K562 (cell line): ENCODE data around the gene PSORS1C2. TPM values are rescaled to one million over a fixed set of nuclear protein-coding genes. Genes with fewer than 3 reads are reported as not detected.
A peak's percentile ranks its signal among the peaks of the same experiment; 100 is the strongest.

ENCODE experiments used
- ATAC-seq: fragments of 200-7000 bp; cut with Tn5 transposase; 3 replicates; pipeline ENCODE4 v1.9.1; 2020; ENCODE audit warnings: moderate library complexity
- BruUV-seq: library from RNA; stranded (reverse); fragments of 400-500 nt; replicated peaks from 2 replicates; lab custom pipeline; 2021; lab: Mats Ljungman, UMichigan
- CTCF ChIA-PET: fragments of 300-600 bp; formaldehyde crosslinking; extraction: SDS; loops from one replicate; lab custom pipeline; 2021; ENCODE audit warnings: low intra/inter-chr PET ratio; lab: Yijun Ruan, JAX
- POLR2A ChIA-PET: fragments of 300-600, 350-650 bp; sonication (Branson Sonifier 250); formaldehyde crosslinking; extraction: SDS; loops from one replicate; lab custom pipeline; 2021; ENCODE audit warnings: antibody characterized with exemption, inconsistent platforms; lab: Yijun Ruan, JAX
- DNase-seq, 4 experiments: peaks; one replicate each; pipeline versions ENCODE4 v3.0.0 to v3.0.0-alpha.2; 2011 to 2018; ENCODE audit warnings: low spot score in 3 of 4, mixed read lengths in 3 of 4; ENCODE audit errors: extremely low read depth in 1 of 4
- FAIRE-seq: peaks from 2 replicates; lab custom pipeline; 2011; peaks lifted over from hg19 to GRCh38; lab: Jason Lieb, UNC
- H2AFZ ChIP-seq: 2 replicates; pipeline ENCODE4 v1.6.0; 2011; ENCODE audit warnings: low read depth, low read length, control low read depth, inconsistent platforms
- H3K27ac ChIP-seq: fragments of 200-600 bp; 3 replicates; pipeline ENCODE4 v1.8.0; 2011; ENCODE audit warnings: low read depth, mild to moderate bottlenecking, control low read depth, inconsistent platforms, low read length, moderate library complexity, mixed read lengths; ENCODE audit errors: extremely low read depth
- H3K27me3 ChIP-seq, 2 experiments: fragments of 300-600 bp in 1 of 2; 2 replicates in 1 of 2; 3 replicates in 1 of 2; pipeline versions ENCODE4 v1.6.0 to v1.8.0; 2011; ENCODE audit warnings: inconsistent platforms in 2 of 2, low read length in 2 of 2, mild to moderate bottlenecking in 1 of 2, mixed read lengths in 1 of 2, moderate library complexity in 1 of 2; ENCODE audit not compliant: control insufficient read depth in 2 of 2, insufficient read depth in 2 of 2
- H3K36me3 ChIP-seq: fragments of 300-600 bp; 3 replicates; pipeline ENCODE4 v1.8.0; 2011; ENCODE audit warnings: mild to moderate bottlenecking, low read length, inconsistent platforms; ENCODE audit not compliant: control insufficient read depth, insufficient read depth
- H3K4me1 ChIP-seq, 2 experiments: fragments of 200-600 bp in 1 of 2; replicated peaks in 1 of 2; 2 replicates in 1 of 2; 3 replicates in 1 of 2; pipeline versions ENCODE4 v1.5.1 to v1.8.0; 2011; ENCODE audit warnings: inconsistent platforms in 2 of 2, low read length in 2 of 2, mild to moderate bottlenecking in 1 of 2, mixed read lengths in 1 of 2, moderate library complexity in 1 of 2; ENCODE audit not compliant: control insufficient read depth in 2 of 2, insufficient read depth in 2 of 2
- H3K4me2 ChIP-seq: 2 replicates; pipeline ENCODE4 v1.6.1; 2011; ENCODE audit warnings: low read length, control low read depth, inconsistent platforms, mixed read lengths; ENCODE audit not compliant: insufficient read depth
- H3K4me3 ChIP-seq: fragments of 200-600 bp; sonication (generic), shearing (Covaris generic); 2 replicates; pipeline ENCODE4 v1.5.1; 2016; ENCODE audit warnings: control low read depth, inconsistent platforms
- H3K79me2 ChIP-seq: fragments of 200-600 bp; 3 replicates; pipeline ENCODE4 v1.8.0; 2011; ENCODE audit warnings: low read length, inconsistent platforms; ENCODE audit not compliant: control insufficient read depth, insufficient read depth
- H3K9ac ChIP-seq, 2 experiments: 2 replicates each; pipeline versions ENCODE4 v1.6.0 to v1.6.1; 2011; ENCODE audit warnings: low read depth in 2 of 2, low read length in 2 of 2, control low read depth in 1 of 2, inconsistent platforms in 1 of 2, mild to moderate bottlenecking in 1 of 2, mixed read lengths in 1 of 2; ENCODE audit not compliant: insufficient read depth in 1 of 2
- H3K9me1 ChIP-seq: one replicate; pipeline ENCODE4 v1.6.0; 2011; ENCODE audit warnings: inconsistent platforms, mild to moderate bottlenecking, low read length, moderate library complexity; ENCODE audit not compliant: control insufficient read depth, insufficient read depth
- H3K9me3 ChIP-seq: replicated peaks from 2 replicates; pipeline ENCODE4 v1.5.1; 2011; ENCODE audit warnings: low read depth, low read length, inconsistent platforms; ENCODE audit not compliant: control insufficient read depth, insufficient read depth
- H4K20me1 ChIP-seq: replicated peaks from 2 replicates; pipeline ENCODE4 v1.6.1; 2011; ENCODE audit warnings: low read length, inconsistent platforms, mixed read lengths; ENCODE audit not compliant: control insufficient read depth, insufficient read depth
- CSDE1 ChIP-seq, 2 experiments: fragments of 450-650 bp; IDR thresholded peaks; 2 replicates each; pipeline ENCODE4 v1.6.1; 2016; ENCODE audit warnings: mild to moderate bottlenecking in 1 of 2
- ESRRB ChIP-seq: fragments of 250-450 bp; sonication (Bioruptor Pico); IDR thresholded peaks from 2 replicates; pipeline ENCODE4 v1.5.0; 2020; ENCODE audit warnings: mild to moderate bottlenecking, moderate library complexity, borderline replicate concordance
- ETV1 ChIP-seq: fragments of 450-650 bp; conservative IDR thresholded peaks from 2 replicates; pipeline ENCODE4 v1.6.1; 2016; ENCODE audit warnings: missing genetic modification characterization, control low read depth, low read depth, missing compliant biosample characterization
- JUNB ChIP-seq: fragments of 450-650 bp; formaldehyde crosslinking; conservative IDR thresholded peaks from 2 replicates; pipeline ENCODE4 v1.4.0; 2020; ENCODE audit warnings: mild to moderate bottlenecking
- NCOA4 ChIP-seq: fragments of 450-650 bp; IDR thresholded peaks from 2 replicates; pipeline ENCODE4 v1.6.1; 2018; ENCODE audit warnings: mild to moderate bottlenecking; ENCODE audit not compliant: partially characterized antibody
- PHF8 ChIP-seq: fragments of 200-600 bp; sonication (generic); IDR thresholded peaks from 2 replicates; pipeline ENCODE4 v1.6.1; 2012; ENCODE audit warnings: mixed run types, mild to moderate bottlenecking, inconsistent platforms, low read length, moderate library complexity, borderline replicate concordance
- PPARD ChIP-seq: fragments of 250-450 bp; sonication (Bioruptor Pico); IDR thresholded peaks from 2 replicates; pipeline ENCODE4 v1.8.0; 2022; ENCODE audit warnings: inconsistent platforms, mild to moderate bottlenecking, moderate library complexity
- RB1 ChIP-seq: fragments of 450-650 bp; IDR thresholded peaks from 2 replicates; pipeline ENCODE4 v1.6.1; 2017; ENCODE audit warnings: low read depth, mild to moderate bottlenecking
- TCF7L2 ChIP-seq: fragments of 150-350 bp; IDR thresholded peaks from 2 replicates; pipeline ENCODE4 v1.6.1; 2016; ENCODE audit warnings: low read depth, mild to moderate bottlenecking, low read length, moderate library complexity
- U2AF1 ChIP-seq: fragments of 200-400 bp; formaldehyde crosslinking; optimal IDR thresholded peaks from 2 replicates; pipeline ENCODE3; 2017; ENCODE audit warnings: mild to moderate bottlenecking, low read depth, low read length, moderate library complexity
- ZNF217 ChIP-seq: sonication (generic); formaldehyde crosslinking; IDR thresholded peaks from 2 replicates; pipeline ENCODE4 v1.8.0; 2022; ENCODE audit warnings: mild to moderate bottlenecking, missing genetic modification reagents
- ZNF408 ChIP-seq: fragments of 250-450 bp; sonication (Bioruptor Pico); IDR thresholded peaks from 2 replicates; pipeline ENCODE4 v1.4.0; 2020; ENCODE audit warnings: low read depth, mild to moderate bottlenecking, moderate library complexity
- ZNF436 ChIP-seq: fragments of 250-450, 450-650 bp; sonication (Bioruptor Pico); formaldehyde crosslinking; IDR thresholded peaks from 2 replicates; pipeline ENCODE4 v1.7.0; 2020; ENCODE audit warnings: mild to moderate bottlenecking
- ZNF780A ChIP-seq: fragments of 250-450 bp; sonication (Bioruptor Pico); IDR thresholded peaks from 2 replicates; pipeline ENCODE4 v1.5.0; 2021; ENCODE audit warnings: mild to moderate bottlenecking
- WGBS: fragments of 100-300 bp; shearing (Covaris generic); methylation state at CpG from one replicate; pipeline ENCODE4 v1.1.6; 2016; ENCODE audit warnings: low coverage, mixed read lengths; ENCODE audit not compliant: insufficient coverage; ENCODE audit errors: missing lambda C conversion rate; 5-methylcytosine and 5-hydroxymethylcytosine counted together
- in situ Hi-C: fragments of 300-500 bp; cut with MboI; formaldehyde crosslinking; loops from 4 replicates; pipeline ENCODE4 v1.15.0; 2018; ENCODE audit warnings: inconsistent platforms, mixed read lengths
- intact Hi-C: fragments of 100-400 bp; cut with micrococcal nuclease; formaldehyde crosslinking; loops from 2 replicates; pipeline ENCODE4 v1.14.2; 2022
- polyA plus RNA-seq, 8 experiments: library from polyadenylated mRNA; depleted of rRNA in 4 of 8; stranded (reverse) in 5 of 8; unstranded in 3 of 8; fragments of >200 nt; fragmentation: Nextera tagmentation in 2 of 8; fragmentation: Illumina TruSeq in 1 of 8; extraction: Ambion mirVana in 2 of 8; extraction: Trizol in 1 of 8; gene quantifications; 2 replicates each; pipeline versions ENCODE4 v1.2.1 to v1.2.3, GENCODE V29; 2011 to 2014; ENCODE audit warnings: inconsistent platforms in 1 of 8, missing spikeins in 1 of 8
- total RNA-seq, 7 experiments: library from RNA; depleted of rRNA in 6 of 7; stranded (reverse); fragments of >200 nt in 6 of 7; fragmentation: Illumina TruSeq in 2 of 7; extraction: Trizol in 2 of 7; gene quantifications; 2 replicates each; pipeline versions ENCODE4 v1.2.1 to v1.2.3, GENCODE V29; 2011 to 2021; ENCODE audit warnings: low replicate concordance in 1 of 7
- TF ChIP-seq, protein P1 (sequence below): IDR thresholded peaks from 2 replicates; pipeline ENCODE4 v1.6.1; 2012; ENCODE audit warnings: low read depth, low read length, improper control_type of control experiment, borderline replicate concordance
- TF ChIP-seq, protein P2 (sequence below): sonication (generic); formaldehyde crosslinking; IDR thresholded peaks from 2 replicates; pipeline ENCODE4 v1.9.0; 2022; ENCODE audit warnings: mild to moderate bottlenecking, missing genetic modification reagents
- TF ChIP-seq, protein P3 (sequence below): fragments of 200-400 bp; formaldehyde crosslinking; IDR thresholded peaks from 2 replicates; pipeline ENCODE4 v1.6.1; 2017; ENCODE audit warnings: mild to moderate bottlenecking, low read depth, low read length, moderate library complexity

The PSORS1C2 gene
- total and polyA plus RNA-seq, 9 of the 15 experiments (the other 6 are each of a cell fraction or from before 2014, with no cell fraction given), result not detected

DNA sequence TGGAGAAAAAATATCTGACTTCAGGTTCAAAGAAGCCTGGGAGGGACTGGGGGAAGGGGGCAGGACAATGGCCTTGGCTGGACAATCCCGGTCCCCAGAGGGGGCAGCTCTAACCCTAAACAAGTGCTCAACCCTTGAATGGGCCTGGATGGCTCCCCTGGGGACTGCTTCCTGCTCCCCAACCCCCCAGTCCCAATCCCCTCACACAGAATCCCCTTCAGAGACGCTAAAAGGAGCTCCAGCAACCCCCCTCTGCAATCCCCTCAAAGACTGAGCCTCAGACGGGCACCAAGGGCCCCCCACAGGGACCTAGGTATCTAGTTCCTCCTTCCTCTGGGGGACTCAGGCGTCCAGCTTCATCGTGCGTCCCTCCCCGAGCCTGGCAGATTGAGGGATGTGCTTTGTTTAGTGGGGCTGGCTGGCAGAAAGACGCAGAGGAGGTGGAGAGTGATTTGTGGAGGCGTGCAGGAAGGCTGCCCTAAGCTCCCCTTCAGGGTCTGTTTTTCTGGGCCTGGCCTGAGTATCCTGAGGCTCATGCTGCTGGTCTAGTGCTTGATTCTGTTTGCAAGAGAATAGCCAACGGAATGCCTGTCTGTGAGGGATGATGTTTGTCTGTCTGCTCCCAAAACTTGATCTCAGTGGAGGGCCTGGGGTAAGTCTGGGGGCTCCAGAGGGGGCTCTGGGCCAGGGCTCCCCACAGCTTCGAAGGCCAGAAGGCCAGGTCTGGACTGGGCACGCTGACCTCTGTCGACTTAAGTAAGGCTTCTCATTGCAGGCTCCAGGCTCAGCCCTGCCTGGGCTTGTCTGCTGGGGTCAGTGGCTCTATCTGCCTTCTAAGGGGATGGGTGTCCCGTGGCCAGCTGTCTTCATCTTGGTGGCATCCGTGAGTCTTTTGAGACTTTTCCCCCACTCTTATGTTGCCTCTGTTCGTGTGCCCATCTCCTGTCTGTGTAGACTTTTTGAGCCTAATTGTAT lies 33.4 kb upstream of the PSORS1C2 start:
- no peaks in the 10 kb centered on the region for H3K79me2 ChIP-seq
- no peak for DNase-seq
- peaks cover 25 to 33% of the 10 kb centered on the region in 2 experiments for H3K4me1 ChIP-seq
- ChIA-PET CTCF (no interaction called here), POLR2A (interaction anchor here (0.8 to 1.2 kb wide), 5 partner anchors 9 to 33 kb away, joined by 3 to 5 read pairs (median 4); partner anchors contain the start of gene PSORS1C2)
- ATAC-seq, result no peak; the same call in 2 of the 3 replicates
- in situ Hi-C loops (no loop called here), intact Hi-C loops (no loop called here)
- WGBS, result 48% methylated on average over 15 of the region's 16 CpGs
- no peaks in the 10 kb centered on the region for H3K27me3 ChIP-seq
- no peaks in the 10 kb centered on the region for H3K36me3 ChIP-seq
- no peak for FAIRE-seq
- no peak overlapping the region for H3K27ac ChIP-seq
- no peaks in the 10 kb centered on the region for H4K20me1 ChIP-seq
- no TSS peak for BruUV-seq
- H3K4me3 ChIP-seq, result no peak overlapping the region
- H3K9ac ChIP-seq, result peak overlapping the region in 1 of 2 experiments; percentile 56; a peak in 2 of 4 replicates
- H3K4me2 ChIP-seq, result no peak overlapping the region
- peak overlapping the region; percentile 74; the same call in 1 of the 2 replicates for H2AFZ ChIP-seq
- no peaks in the 10 kb centered on the region for H3K9me3 ChIP-seq
- H3K9me1 ChIP-seq, result no peaks in the 10 kb centered on the region
- no peak for TF ChIP-seq TCF7L2
- TF ChIP-seq ZNF217 (CRISPR knock-in tag), result no peak
- TF ChIP-seq, protein P1, sequence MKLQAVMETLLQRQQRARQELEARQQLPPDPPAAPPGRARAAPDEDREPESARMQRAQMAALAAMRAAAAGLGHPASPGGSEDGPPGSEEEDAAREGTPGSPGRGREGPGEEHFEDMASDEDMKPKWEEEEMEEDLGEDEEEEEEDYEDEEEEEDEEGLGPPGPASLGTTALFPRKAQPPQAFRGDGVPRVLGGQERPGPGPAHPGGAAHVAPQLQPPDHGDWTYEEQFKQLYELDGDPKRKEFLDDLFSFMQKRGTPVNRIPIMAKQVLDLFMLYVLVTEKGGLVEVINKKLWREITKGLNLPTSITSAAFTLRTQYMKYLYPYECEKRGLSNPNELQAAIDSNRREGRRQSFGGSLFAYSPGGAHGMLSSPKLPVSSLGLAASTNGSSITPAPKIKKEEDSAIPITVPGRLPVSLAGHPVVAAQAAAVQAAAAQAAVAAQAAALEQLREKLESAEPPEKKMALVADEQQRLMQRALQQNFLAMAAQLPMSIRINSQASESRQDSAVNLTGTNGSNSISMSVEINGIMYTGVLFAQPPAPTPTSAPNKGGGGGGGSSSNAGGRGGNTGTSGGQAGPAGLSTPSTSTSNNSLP, result no peak
- no peak for TF ChIP-seq ESRRB (CRISPR knock-in tag)
- no peak for TF ChIP-seq ZNF436 (CRISPR knock-in tag)
- no peak for TF ChIP-seq RB1
- TF ChIP-seq ETV1 (tag), result no peak
- no peak for TF ChIP-seq PPARD
- TF ChIP-seq, protein P2, sequence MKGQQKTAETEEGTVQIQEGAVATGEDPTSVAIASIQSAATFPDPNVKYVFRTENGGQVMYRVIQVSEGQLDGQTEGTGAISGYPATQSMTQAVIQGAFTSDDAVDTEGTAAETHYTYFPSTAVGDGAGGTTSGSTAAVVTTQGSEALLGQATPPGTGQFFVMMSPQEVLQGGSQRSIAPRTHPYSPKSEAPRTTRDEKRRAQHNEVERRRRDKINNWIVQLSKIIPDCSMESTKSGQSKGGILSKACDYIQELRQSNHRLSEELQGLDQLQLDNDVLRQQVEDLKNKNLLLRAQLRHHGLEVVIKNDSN, result no peak
- TF ChIP-seq ZNF780A (CRISPR knock-in tag), result no peak
- TF ChIP-seq, protein P3, sequence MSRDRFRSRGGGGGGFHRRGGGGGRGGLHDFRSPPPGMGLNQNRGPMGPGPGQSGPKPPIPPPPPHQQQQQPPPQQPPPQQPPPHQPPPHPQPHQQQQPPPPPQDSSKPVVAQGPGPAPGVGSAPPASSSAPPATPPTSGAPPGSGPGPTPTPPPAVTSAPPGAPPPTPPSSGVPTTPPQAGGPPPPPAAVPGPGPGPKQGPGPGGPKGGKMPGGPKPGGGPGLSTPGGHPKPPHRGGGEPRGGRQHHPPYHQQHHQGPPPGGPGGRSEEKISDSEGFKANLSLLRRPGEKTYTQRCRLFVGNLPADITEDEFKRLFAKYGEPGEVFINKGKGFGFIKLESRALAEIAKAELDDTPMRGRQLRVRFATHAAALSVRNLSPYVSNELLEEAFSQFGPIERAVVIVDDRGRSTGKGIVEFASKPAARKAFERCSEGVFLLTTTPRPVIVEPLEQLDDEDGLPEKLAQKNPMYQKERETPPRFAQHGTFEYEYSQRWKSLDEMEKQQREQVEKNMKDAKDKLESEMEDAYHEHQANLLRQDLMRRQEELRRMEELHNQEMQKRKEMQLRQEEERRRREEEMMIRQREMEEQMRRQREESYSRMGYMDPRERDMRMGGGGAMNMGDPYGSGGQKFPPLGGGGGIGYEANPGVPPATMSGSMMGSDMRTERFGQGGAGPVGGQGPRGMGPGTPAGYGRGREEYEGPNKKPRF, result no peak
- no peak for TF ChIP-seq CSDE1 (IDR thresholded peaks at IDR 0.05)
- no peak for TF ChIP-seq PHF8
- no peak for TF ChIP-seq ZNF408 (CRISPR knock-in tag)
- TF ChIP-seq JUNB, result no peak
- TF ChIP-seq U2AF1, result no peak
- no peak for TF ChIP-seq NCOA4
